ENCODE measurements around the gene FSTL4.

FSTL4 gene

GRCh38 chr5:133149345-133149744 is 463.0 kb downstream of the FSTL4 start:
- DNase-seq (ENCODE audit: insufficient read length, low spot score) = no peak
- FAIRE-seq = no peak
- TF ChIP-seq CTCF (IDR thresholded peaks at IDR 0.05; ENCODE audit: insufficient read depth, missing control alignments) = no peak

- DNase-seq (ENCODE audit: insufficient read length, low spot score) (no peak), FAIRE-seq (no peak)
- no peak for TF ChIP-seq CTCF (IDR thresholded peaks at IDR 0.05; ENCODE audit: insufficient read depth, missing control alignments)
Measured at GRCh38 chr5:133147815-133148567, 464.4 kb downstream of the FSTL4 start.

GRCh38 chr5:133147411-133147810 is 464.9 kb downstream of the FSTL4 start:
- DNase-seq (ENCODE audit: insufficient read length, low spot score) = no peak
- no peak for FAIRE-seq
- no peak for TF ChIP-seq CTCF (IDR thresholded peaks at IDR 0.05; ENCODE audit: insufficient read depth, missing control alignments)

All from D721Med (cell line).